ENCODE measurements around the gene MPP4.

DNA sequence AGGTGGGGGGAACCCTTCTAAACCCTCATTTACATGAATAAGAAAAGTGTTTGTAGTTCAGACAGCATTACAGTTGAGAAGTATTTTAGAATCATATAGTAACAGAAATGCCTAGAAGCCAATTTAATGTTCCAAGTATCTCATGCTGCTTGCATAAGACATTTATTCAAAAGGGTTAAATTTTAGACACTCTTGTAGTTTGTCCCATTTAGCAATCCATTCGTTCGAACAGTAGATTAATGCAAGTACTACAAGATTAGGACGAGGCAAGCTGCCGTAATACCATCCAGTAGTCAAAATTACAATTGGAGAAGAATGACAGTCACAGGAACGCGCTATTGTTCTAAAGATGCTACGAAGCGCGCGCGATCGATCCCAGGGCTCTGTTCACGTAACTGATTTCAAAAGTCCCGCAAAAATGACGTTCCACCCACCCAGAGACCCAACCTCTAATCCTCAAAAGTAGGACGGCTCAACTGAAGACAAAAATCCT lies 56.3 kb downstream of the MPP4 start:
- TF ChIP-seq, protein P1, sequence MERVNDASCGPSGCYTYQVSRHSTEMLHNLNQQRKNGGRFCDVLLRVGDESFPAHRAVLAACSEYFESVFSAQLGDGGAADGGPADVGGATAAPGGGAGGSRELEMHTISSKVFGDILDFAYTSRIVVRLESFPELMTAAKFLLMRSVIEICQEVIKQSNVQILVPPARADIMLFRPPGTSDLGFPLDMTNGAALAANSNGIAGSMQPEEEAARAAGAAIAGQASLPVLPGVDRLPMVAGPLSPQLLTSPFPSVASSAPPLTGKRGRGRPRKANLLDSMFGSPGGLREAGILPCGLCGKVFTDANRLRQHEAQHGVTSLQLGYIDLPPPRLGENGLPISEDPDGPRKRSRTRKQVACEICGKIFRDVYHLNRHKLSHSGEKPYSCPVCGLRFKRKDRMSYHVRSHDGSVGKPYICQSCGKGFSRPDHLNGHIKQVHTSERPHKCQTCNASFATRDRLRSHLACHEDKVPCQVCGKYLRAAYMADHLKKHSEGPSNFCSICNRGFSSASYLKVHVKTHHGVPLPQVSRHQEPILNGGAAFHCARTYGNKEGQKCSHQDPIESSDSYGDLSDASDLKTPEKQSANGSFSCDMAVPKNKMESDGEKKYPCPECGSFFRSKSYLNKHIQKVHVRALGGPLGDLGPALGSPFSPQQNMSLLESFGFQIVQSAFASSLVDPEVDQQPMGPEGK (CRISPR knock-in tag; IDR thresholded peaks at IDR 0.05; ENCODE audit: borderline replicate concordance): no peak
- TF ChIP-seq, protein P2, sequence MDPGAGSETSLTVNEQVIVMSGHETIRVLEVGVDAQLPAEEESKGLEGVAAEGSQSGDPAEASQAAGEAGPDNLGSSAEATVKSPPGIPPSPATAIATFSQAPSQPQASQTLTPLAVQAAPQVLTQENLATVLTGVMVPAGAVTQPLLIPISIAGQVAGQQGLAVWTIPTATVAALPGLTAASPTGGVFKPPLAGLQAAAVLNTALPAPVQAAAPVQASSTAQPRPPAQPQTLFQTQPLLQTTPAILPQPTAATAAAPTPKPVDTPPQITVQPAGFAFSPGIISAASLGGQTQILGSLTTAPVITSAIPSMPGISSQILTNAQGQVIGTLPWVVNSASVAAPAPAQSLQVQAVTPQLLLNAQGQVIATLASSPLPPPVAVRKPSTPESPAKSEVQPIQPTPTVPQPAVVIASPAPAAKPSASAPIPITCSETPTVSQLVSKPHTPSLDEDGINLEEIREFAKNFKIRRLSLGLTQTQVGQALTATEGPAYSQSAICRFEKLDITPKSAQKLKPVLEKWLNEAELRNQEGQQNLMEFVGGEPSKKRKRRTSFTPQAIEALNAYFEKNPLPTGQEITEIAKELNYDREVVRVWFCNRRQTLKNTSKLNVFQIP (CRISPR knock-in tag; IDR thresholded peaks at IDR 0.05; ENCODE audit: borderline replicate concordance, low read depth): no peak
- TF ChIP-seq GLIS3 (CRISPR knock-in tag; IDR thresholded peaks at IDR 0.05) (no peak), OSR1 (CRISPR knock-in tag; IDR thresholded peaks at IDR 0.05) (no peak), ZFP3 (CRISPR knock-in tag; IDR thresholded peaks at IDR 0.05) (no peak), TOX (CRISPR knock-in tag; IDR thresholded peaks at IDR 0.05; ENCODE audit: borderline replicate concordance) (no peak), PPARA (CRISPR knock-in tag; IDR thresholded peaks at IDR 0.05; ENCODE audit: borderline replicate concordance) (no peak), ESRRG (CRISPR knock-in tag; IDR thresholded peaks at IDR 0.05) (no peak), SNAI2 (CRISPR knock-in tag; IDR thresholded peaks at IDR 0.05) (no peak), RARB (CRISPR knock-in tag; IDR thresholded peaks at IDR 0.05) (no peak)

All from SK-N-SH treated with all-trans-retinoic acid at 6 μM for 48 hours (cell line).